Lower leg skin (tissue), 3 donors: Measurements from ENCODE around the gene RERE.

Source experiments
- CTCF ChIP-seq, 3 donors: fragments of 450-650 bp; IDR thresholded peaks; one replicate each; pipeline ENCODE4 v1.5.1; 2016; ENCODE audit warnings: antibody characterized with exemption in 3 of 3, mild to moderate bottlenecking in 3 of 3, moderate library complexity in 2 of 3
- POLR2A ChIP-seq, 2 donors: fragments of 450-650 bp; IDR thresholded peaks; one replicate each; pipeline ENCODE4 v1.6.1; 2016 to 2017; ENCODE audit warnings: antibody characterized with exemption in 2 of 2, mild to moderate bottlenecking in 1 of 2, moderate library complexity in 1 of 2

- TF ChIP-seq CTCF (IDR thresholded peaks at IDR 0.05) (no peak), POLR2A (IDR thresholded peaks at IDR 0.05) (no peak)
Measured at GRCh38 chr1:8379513-8380186, 437.8 kb downstream of the RERE start.
